GM06990 (cell line): ENCODE measurements around the gene MLKL.
"Not testable (repeated sequence)": the region's sequence is repeated elsewhere in the genome, so short reads cannot be mapped to it uniquely, and the experiment has no call there.

Source experiments
- DNase-seq: peaks from one replicate; pipeline ENCODE4 v3.0.0-alpha.2; 2011; ENCODE audit not compliant: insufficient read length; ENCODE audit errors: extremely low read depth
- H3K27me3 ChIP-seq: replicated peaks from 2 replicates; pipeline ENCODE4 v1.6.0; 2011; ENCODE audit warnings: low read length; ENCODE audit not compliant: control insufficient read depth, insufficient read depth
- H3K36me3 ChIP-seq: 2 replicates; pipeline ENCODE4 v1.5.1; 2011; ENCODE audit warnings: low read length; ENCODE audit not compliant: control insufficient read depth, insufficient read depth
- H3K4me3 ChIP-seq: replicated peaks from 2 replicates; pipeline ENCODE4 v1.5.1; 2011; ENCODE audit warnings: low read depth, mild to moderate bottlenecking, control low read depth, low read length
- CTCF ChIP-seq: IDR thresholded peaks from 2 replicates; pipeline ENCODE4 v1.5.1; 2011; ENCODE audit warnings: low read length, control low read depth, mild to moderate bottlenecking, inconsistent platforms; ENCODE audit not compliant: insufficient read depth, poor library complexity, severe bottlenecking

The MLKL gene

DNA sequence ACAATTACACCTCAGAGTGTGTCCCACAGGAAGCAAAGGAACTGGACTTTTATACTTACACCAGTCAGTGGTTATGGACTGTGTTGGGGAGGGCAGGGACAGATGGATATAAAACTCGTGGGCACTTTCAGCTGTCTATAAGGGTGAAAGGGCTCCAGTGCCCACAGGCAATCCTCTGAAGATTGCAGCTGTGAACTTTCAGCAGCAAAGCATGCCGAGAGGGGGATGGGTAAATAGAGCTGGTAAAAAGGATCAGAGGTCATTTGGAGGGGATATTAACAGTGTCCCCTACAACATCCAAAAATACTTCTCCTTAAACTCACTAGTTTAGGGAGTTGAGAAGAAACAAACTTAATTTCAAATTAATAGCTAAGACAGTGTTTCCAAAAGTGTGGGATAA, 20.7 kb downstream of the MLKL start:
- Histone ChIP-seq H3K27me3 (no peaks in the 10 kb centered on the region), H3K36me3 (peaks cover 10% of the 10 kb centered on the region), H3K4me3 (no peak overlapping the region)
- no peak for TF ChIP-seq CTCF
- DNase-seq = no peak

DNA sequence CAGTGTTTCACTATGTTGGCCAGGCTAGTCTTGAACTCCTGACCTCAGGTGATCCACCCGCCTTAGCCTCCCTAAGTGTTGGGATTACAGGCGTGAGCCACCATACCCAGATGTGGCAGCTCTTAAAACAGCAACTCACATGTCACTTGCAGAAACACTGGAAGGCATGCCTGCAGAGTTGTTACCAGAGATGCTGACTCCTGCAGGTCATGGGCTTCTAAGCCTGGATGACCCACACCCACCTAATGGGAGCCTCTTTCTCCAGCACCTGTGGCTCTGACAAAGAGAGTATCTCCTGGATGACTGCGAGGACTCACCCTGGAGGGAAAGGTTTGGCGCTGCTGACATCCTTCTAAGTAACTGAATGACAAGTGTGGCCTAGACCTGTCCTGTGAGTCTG, 22.8 kb downstream of the MLKL start:
- H3K36me3 ChIP-seq = peaks cover 15% of the 10 kb centered on the region
- no peak overlapping the region for H3K4me3 ChIP-seq
- no peaks in the 10 kb centered on the region for H3K27me3 ChIP-seq
- DNase-seq = no peak
- no peak for TF ChIP-seq CTCF

DNA sequence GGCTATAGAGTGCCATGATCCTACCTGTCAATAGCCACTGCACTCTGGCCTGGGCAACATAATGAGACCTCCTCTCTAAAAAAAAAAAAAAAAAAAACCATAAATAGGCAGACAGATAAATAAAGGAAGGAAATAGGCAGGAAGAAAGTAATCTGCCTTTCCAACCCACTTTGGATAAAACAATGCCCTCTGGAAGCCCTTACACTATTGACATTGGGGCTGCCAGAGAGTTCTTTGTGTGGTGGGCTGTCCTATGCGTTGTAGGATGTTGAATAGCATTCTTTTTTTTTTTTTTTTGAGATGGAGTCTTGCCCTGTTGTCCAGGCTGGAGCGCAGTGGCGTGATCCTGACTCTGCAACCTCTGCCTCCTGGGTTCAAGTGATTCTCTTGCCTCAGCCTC, 26.8 kb downstream of the MLKL start:
- no peaks in the 10 kb centered on the region for H3K27me3 ChIP-seq
- DNase-seq = no peak
- peaks cover 11% of the 10 kb centered on the region for H3K36me3 ChIP-seq
- H3K4me3 ChIP-seq = no peak overlapping the region
- TF ChIP-seq CTCF = no peak

DNA sequence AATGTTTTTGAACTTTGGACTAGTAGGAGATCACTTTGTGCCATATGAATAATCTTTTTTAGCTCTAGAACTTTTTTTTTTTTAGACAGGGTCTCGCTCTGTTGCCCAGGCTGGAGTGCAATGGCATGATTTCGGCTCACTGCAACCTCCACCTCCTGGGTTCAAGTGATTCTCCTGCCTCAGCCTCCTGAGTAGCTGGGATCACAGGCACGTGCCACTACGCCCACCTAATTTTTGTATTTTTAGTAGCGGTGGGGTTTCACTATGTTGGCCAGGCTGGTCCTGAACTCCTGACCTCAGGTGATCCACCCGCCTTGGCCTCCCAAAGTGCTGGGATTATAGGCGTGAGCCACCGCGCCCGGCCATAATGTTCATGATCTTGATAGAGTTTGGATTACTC, 31.8 kb downstream of the MLKL start:
- not testable (repeated sequence) for DNase-seq, H3K4me3 ChIP-seq, H3K36me3 ChIP-seq, H3K27me3 ChIP-seq

DNA sequence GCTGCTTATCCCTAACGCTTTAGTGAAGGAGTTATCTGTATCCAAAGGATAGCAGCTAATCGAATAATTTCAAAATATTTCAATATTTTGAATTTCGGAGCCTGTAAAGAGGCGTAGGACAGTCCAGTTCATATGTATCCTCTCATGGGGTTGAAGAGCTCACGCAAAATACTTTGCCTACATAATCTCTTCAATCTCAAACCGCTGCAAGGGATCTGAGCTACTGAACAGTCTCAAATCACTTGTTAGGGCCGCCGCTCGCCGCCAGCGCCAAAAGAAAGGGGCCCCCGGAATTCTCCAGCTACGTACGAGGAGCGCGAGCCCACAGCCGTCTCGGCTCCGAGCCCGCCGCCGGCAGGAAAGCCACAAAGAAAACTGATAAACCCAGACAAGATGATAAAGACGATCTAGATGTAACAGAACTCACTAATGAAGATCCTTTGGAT, 33.4 kb downstream of the MLKL start:
- peaks cover 7% of the 10 kb centered on the region for H3K36me3 ChIP-seq
- DNase-seq = peak; percentile 64
- peak overlapping the region; percentile 68 for H3K4me3 ChIP-seq
- H3K27me3 ChIP-seq = no peaks in the 10 kb centered on the region
- no peak for TF ChIP-seq CTCF

- TF ChIP-seq CTCF = no peak
- DNase-seq = peak; percentile 93
- Histone ChIP-seq H3K36me3 (peaks cover 7% of the 10 kb centered on the region), H3K4me3 (peak within 1 kb of the TSS; percentile 90), H3K27me3 (no peaks in the 10 kb centered on the region)
Measured at GRCh38 chr16:74666425-74667254, 34.0 kb downstream of the MLKL start, which contains the start of gene RFWD3. Gene RFWD3, minus strand, starts transcription at chr16:74666877. Its CDS starts 5,428 bp downstream, at chr16:74661449.
